ENCODE results near the gene PCCA. TPM values are rescaled to one million over a fixed set of nuclear protein-coding genes. Genes with fewer than 3 reads are reported as not detected.
A peak's percentile ranks its signal among the peaks of the same experiment; 100 is the strongest.

Gene PCCA
- total RNA-seq, 4 donors from 2014 or later: 33.8 to 40.3 (median 39.0) TPM

DNA sequence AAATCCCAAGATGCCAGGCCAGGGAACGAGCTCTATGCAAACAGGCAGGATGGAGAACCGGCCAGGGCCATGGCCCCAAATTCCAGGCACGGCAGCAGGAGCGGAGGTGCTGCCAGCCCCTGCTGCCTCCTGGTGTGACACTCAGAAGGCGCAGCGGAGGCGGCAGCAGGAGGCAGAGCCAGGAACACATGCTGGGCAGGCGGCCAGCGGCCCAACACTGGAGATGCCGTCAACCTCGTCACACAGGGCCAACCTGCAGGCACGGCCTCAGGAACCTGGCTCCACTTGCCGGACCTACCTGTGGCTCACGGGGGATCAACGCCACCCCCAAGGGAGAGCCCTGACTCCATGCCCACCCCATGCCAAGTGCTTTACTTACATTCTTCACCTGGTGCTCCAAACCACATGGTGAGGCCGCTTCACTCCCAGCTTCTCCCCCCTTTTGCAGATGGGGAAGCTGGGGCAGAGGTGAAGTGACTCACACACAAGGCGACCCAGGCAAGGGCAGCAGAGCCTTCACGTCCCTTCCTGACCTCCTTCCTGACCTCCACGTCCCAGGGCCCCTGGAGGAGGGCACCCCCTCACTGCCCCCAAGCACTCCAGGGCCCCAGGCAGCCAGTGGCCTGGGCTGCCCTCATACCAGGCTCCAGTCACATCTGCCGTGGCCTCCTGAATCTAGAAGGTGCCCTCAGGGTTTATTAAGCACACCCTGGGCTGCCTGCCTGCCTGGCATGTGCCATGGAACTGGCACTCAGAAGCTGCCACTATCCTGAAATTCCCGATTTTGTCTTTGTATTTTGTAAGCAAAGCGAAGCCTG lies 456.2 kb downstream of the PCCA start:
- no peaks in the 10 kb centered on the region for H3K36me3 ChIP-seq
- TF ChIP-seq, protein P1, sequence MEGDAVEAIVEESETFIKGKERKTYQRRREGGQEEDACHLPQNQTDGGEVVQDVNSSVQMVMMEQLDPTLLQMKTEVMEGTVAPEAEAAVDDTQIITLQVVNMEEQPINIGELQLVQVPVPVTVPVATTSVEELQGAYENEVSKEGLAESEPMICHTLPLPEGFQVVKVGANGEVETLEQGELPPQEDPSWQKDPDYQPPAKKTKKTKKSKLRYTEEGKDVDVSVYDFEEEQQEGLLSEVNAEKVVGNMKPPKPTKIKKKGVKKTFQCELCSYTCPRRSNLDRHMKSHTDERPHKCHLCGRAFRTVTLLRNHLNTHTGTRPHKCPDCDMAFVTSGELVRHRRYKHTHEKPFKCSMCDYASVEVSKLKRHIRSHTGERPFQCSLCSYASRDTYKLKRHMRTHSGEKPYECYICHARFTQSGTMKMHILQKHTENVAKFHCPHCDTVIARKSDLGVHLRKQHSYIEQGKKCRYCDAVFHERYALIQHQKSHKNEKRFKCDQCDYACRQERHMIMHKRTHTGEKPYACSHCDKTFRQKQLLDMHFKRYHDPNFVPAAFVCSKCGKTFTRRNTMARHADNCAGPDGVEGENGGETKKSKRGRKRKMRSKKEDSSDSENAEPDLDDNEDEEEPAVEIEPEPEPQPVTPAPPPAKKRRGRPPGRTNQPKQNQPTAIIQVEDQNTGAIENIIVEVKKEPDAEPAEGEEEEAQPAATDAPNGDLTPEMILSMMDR (IDR thresholded peaks at IDR 0.05): no peak
- TF ChIP-seq EP300 (IDR thresholded peaks at IDR 0.05): no peak
- TF ChIP-seq POLR2A (IDR thresholded peaks at IDR 0.05; ENCODE audit: low read depth): no peak
- TF ChIP-seq POLR2AphosphoS5 (IDR thresholded peaks at IDR 0.05): no peak
- WGBS: 80% methylated on average over 16 of the region's 22 CpGs
- intact Hi-C loops (cut with DNase I): no loop called here
- no peak for DNase-seq (ENCODE audit: extremely low spot score)
- no peaks in the 10 kb centered on the region for H3K9me3 ChIP-seq
- H3K4me1 ChIP-seq: peaks cover 0 to 24% (median 8%) of the 10 kb centered on the region in 4 donors
- no peak overlapping the region for H3K4me3 ChIP-seq
- H3K27me3 ChIP-seq: no peaks in the 10 kb centered on the region
- peak overlapping the region in 1 of 4 donors; percentile 27 for H3K27ac ChIP-seq (replicated peaks in 1 of 4)

GRCh38 chr13:100545684-100546061 lies 456.8 kb downstream of the PCCA start:
- WGBS: 98% methylated on average over 4 of the region's 4 CpGs
- Histone ChIP-seq H3K27ac (replicated peaks in 1 of 4) (no peak overlapping the region), H3K9me3 (no peaks in the 10 kb centered on the region), H3K4me3 (no peak overlapping the region), H3K36me3 (no peaks in the 10 kb centered on the region), H3K4me1 (peaks cover 0 to 25% (median 8%) of the 10 kb centered on the region in 4 donors), H3K27me3 (no peaks in the 10 kb centered on the region)
- TF ChIP-seq POLR2A (IDR thresholded peaks at IDR 0.05; ENCODE audit: low read depth) (no peak), POLR2AphosphoS5 (IDR thresholded peaks at IDR 0.05) (no peak), EP300 (IDR thresholded peaks at IDR 0.05) (no peak)
- TF ChIP-seq, protein P1 (IDR thresholded peaks at IDR 0.05): no peak
- DNase-seq (ENCODE audit: extremely low spot score): no peak
- intact Hi-C loops (cut with DNase I): no loop called here

GRCh38 chr13:100546713-100547405 lies 458.0 kb downstream of the PCCA start:
- WGBS: 99% methylated on average over 21 of the region's 21 CpGs
- intact Hi-C loops (cut with DNase I): no loop called here
- no peak overlapping the region for H3K27ac ChIP-seq (replicated peaks in 1 of 4)

DNA sequence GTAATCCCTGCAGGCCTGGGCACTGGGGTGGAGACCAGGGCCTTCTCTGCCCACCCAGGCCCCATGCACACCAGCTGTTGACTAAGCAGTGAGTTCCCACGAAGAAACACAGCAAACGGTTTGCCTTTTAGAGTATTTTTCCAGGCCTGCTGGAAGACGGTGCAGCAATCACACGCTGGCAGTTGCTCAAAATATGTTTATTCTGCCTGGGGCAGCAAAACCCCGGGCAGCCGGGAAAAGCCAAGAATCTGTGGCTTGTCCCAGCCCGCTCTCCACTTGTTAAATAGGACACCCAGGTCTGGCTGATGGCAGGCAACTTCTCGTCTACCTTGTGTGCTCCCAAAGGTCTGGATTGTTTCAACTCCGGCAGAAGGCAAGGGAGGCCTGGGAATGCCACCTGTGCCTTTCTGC lies 458.9 kb downstream of the PCCA start:
- TF ChIP-seq, protein P1 (IDR thresholded peaks at IDR 0.05): no peak
- TF ChIP-seq POLR2A (IDR thresholded peaks at IDR 0.05; ENCODE audit: low read depth) (no peak), EP300 (IDR thresholded peaks at IDR 0.05) (no peak), POLR2AphosphoS5 (IDR thresholded peaks at IDR 0.05) (no peak)
- Histone ChIP-seq H3K36me3 (no peaks in the 10 kb centered on the region), H3K27me3 (no peaks in the 10 kb centered on the region), H3K27ac (replicated peaks in 1 of 4) (peak overlapping the region; percentile 4 to 49 (median 23)), H3K4me3 (no peak overlapping the region), H3K4me1 (peaks cover 0 to 25% (median 8%) of the 10 kb centered on the region in 4 donors), H3K9me3 (no peaks in the 10 kb centered on the region)
- intact Hi-C loops (cut with DNase I): no loop called here
- no peak for DNase-seq (ENCODE audit: extremely low spot score)
- 38% methylated on average over 8 of the region's 9 CpGs for WGBS

More at GRCh38 chr13:100546713-100547405, 458.0 kb downstream of the PCCA start:
- H3K9me3 ChIP-seq: no peaks in the 10 kb centered on the region
- H3K36me3 ChIP-seq: no peaks in the 10 kb centered on the region
- no peak for DNase-seq (ENCODE audit: extremely low spot score)
- TF ChIP-seq EP300 (IDR thresholded peaks at IDR 0.05) (no peak), POLR2AphosphoS5 (IDR thresholded peaks at IDR 0.05) (no peak), POLR2A (IDR thresholded peaks at IDR 0.05; ENCODE audit: low read depth) (no peak)
- TF ChIP-seq, protein P1 (IDR thresholded peaks at IDR 0.05): no peak
- peaks cover 0 to 25% (median 8%) of the 10 kb centered on the region in 4 donors for H3K4me1 ChIP-seq
- no peaks in the 10 kb centered on the region for H3K27me3 ChIP-seq
- no peak overlapping the region for H3K4me3 ChIP-seq

Data from esophagus muscularis mucosa (tissue), 4 donors.